Measurements from ENCODE around the gene EEF2. TPM values are rescaled to one million over a fixed set of nuclear protein-coding genes. Genes with fewer than 3 reads are reported as not detected.

EEF2 gene
- total and polyA plus RNA-seq, 2 experiments from 2014 or later, result 316 to 2,849 TPM

DNA sequence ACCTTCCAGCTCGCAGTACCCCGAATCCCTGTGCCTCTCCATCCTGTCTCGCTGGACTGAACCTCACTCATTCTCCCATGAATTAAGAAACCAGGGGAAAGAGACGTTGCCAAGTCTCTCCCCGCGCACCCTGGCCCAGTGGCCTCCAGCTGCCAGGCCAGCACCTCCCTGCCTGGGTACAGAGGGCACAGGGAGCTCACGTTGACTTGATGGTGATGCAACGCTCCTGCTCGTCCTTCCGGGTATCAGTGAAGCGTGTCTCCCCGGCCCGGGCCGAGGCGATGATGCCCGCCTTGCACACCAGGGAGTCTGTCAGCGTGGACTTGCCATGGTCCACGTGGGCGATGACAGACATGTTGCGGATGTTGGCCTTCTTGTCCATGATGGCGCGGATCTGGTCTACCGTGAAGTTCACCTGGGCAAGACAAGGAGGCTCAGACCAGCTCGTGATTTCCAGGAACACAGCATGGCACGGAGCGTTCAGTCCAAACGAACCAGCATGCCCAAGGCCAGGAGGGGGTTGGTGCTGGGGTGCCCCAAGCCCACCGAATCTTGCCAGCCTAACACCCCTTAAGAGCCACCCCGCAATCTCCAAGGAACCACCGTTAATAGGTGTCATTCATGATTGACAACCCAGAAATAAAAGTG is 1.2 kb downstream of the EEF2 start:
- Histone ChIP-seq H3K9me3 (ENCODE audit: low read depth) (no peaks in the 10 kb centered on the region), H3K4me3 (peak overlapping the region; percentile 85), H3K27me3 (no peaks in the 10 kb centered on the region), H3K4me1 (ENCODE audit: low read depth) (peaks cover 9% of the 10 kb centered on the region), H3K27ac (peak overlapping the region; percentile 14), H3K36me3 (peaks cover 50% of the 10 kb centered on the region)
- DNase-seq (ENCODE audit: low read depth in 1 of 2, low spot score in 1 of 2), result peak in 1 of 2 donors; percentile 60
- no peak for TF ChIP-seq CTCF (IDR thresholded peaks at IDR 0.05; ENCODE audit: low read depth, low read length)

GRCh38 chr19:3983542-3983914 is 1.7 kb downstream of the EEF2 start:
- no peak for TF ChIP-seq CTCF (IDR thresholded peaks at IDR 0.05; ENCODE audit: low read depth, low read length)
- DNase-seq (ENCODE audit: low read depth in 1 of 2, low spot score in 1 of 2), result no peak
- H3K4me3 ChIP-seq, result peak overlapping the region; percentile 85
- no peaks in the 10 kb centered on the region for H3K27me3 ChIP-seq
- peaks cover 9% of the 10 kb centered on the region for H3K4me1 ChIP-seq (ENCODE audit: low read depth)
- peaks cover 54% of the 10 kb centered on the region for H3K36me3 ChIP-seq
- H3K27ac ChIP-seq, result peak overlapping the region; percentile 14
- H3K9me3 ChIP-seq (ENCODE audit: low read depth), result no peaks in the 10 kb centered on the region

- peaks cover 60% of the 10 kb centered on the region for H3K36me3 ChIP-seq
- H3K27ac ChIP-seq, result no peak overlapping the region
- peaks cover 9% of the 10 kb centered on the region for H3K4me1 ChIP-seq (ENCODE audit: low read depth)
- no peaks in the 10 kb centered on the region for H3K9me3 ChIP-seq (ENCODE audit: low read depth)
- H3K4me3 ChIP-seq, result no peak overlapping the region
- peak in 1 of 2 donors; percentile 47 for DNase-seq (ENCODE audit: low read depth in 1 of 2, low spot score in 1 of 2)
- H3K27me3 ChIP-seq, result no peaks in the 10 kb centered on the region
- no peak for TF ChIP-seq CTCF (IDR thresholded peaks at IDR 0.05; ENCODE audit: low read depth, low read length)
Observed at GRCh38 chr19:3982701-3983541, 2.3 kb downstream of the EEF2 start.

- no peak for DNase-seq (ENCODE audit: low read depth in 1 of 2, low spot score in 1 of 2)
- no peak for TF ChIP-seq CTCF (IDR thresholded peaks at IDR 0.05; ENCODE audit: low read depth, low read length)
- Histone ChIP-seq H3K27me3 (no peaks in the 10 kb centered on the region), H3K4me3 (no peak overlapping the region), H3K9me3 (ENCODE audit: low read depth) (no peaks in the 10 kb centered on the region), H3K36me3 (peaks cover 69% of the 10 kb centered on the region), H3K4me1 (ENCODE audit: low read depth) (peaks cover 9% of the 10 kb centered on the region), H3K27ac (no peak overlapping the region)
Observed at GRCh38 chr19:3981736-3982681, 3.3 kb downstream of the EEF2 start.

DNA sequence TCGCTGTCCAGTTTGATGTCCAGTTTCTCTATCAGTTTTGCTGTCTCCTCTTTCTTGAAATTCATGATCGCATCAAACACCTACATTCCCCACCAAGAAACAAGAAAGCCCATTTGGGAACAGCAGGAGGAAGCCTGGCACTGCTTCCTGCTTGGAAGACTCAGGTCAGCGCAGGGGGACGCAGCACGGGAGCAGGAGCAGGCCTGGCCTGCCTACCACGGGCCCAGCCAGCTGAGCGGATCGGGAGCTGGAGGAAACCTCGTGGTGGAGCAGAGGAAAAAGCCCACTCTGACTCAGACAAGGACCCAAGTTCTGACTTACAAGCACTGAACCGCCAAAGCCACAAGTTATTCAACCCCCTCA is 3.9 kb downstream of the EEF2 start:
- Histone ChIP-seq H3K9me3 (ENCODE audit: low read depth) (no peaks in the 10 kb centered on the region), H3K4me1 (ENCODE audit: low read depth) (peaks cover 9% of the 10 kb centered on the region), H3K36me3 (peaks cover 75% of the 10 kb centered on the region), H3K4me3 (no peak overlapping the region), H3K27me3 (no peaks in the 10 kb centered on the region), H3K27ac (no peak overlapping the region)
- no peak for DNase-seq (ENCODE audit: low read depth in 1 of 2, low spot score in 1 of 2)
- TF ChIP-seq CTCF (IDR thresholded peaks at IDR 0.05; ENCODE audit: low read depth, low read length), result no peak
